ENCODE results near the gene ITPR3.

GRCh38 chr6:33661106-33661838 lies 40.1 kb downstream of the ITPR3 start:
- TF ChIP-seq POLR2A (IDR thresholded peaks at IDR 0.05) = no peak
- TF ChIP-seq CTCF (IDR thresholded peaks at IDR 0.05) = no peak

Measured in prostate gland (tissue), 2 donors.